GDM1 (cell line): Measurements from ENCODE around the gene ST3GAL2.
A peak's percentile ranks its signal among the peaks of the same experiment; 100 is the strongest.
"Not testable (repeated sequence)": the region's sequence is repeated elsewhere in the genome, so short reads cannot be mapped to it uniquely, and the experiment has no call there.

Experiments
- DNase-seq: peaks from one replicate; lab custom pipeline; 2025; lab: John Stamatoyannopoulos, UW

The ST3GAL2 gene

GRCh38 chr16:70386289-70386986 lies 52.5 kb downstream of the ST3GAL2 start:
- not testable (repeated sequence) for DNase-seq

- DNase-seq, result no peak
Measured at GRCh38 chr16:70383421-70383960, 55.4 kb downstream of the ST3GAL2 start.

- no peak for DNase-seq
Measured at GRCh38 chr16:70381604-70382342, 57.1 kb downstream of the ST3GAL2 start.

GRCh38 chr16:70380919-70381603 lies 57.8 kb downstream of the ST3GAL2 start:
- peak; percentile 83 for DNase-seq

- no peak for DNase-seq
Measured at GRCh38 chr16:70380248-70380918, 58.5 kb downstream of the ST3GAL2 start.

GRCh38 chr16:70378869-70379493 lies 59.9 kb downstream of the ST3GAL2 start:
- no peak for DNase-seq

- no peak for DNase-seq
Measured at GRCh38 chr16:70377782-70378181, 61.1 kb downstream of the ST3GAL2 start.

GRCh38 chr16:70375636-70376611 lies 63.0 kb downstream of the ST3GAL2 start:
- no peak for DNase-seq

GRCh38 chr16:70374213-70374612 lies 64.7 kb downstream of the ST3GAL2 start:
- no peak for DNase-seq

GRCh38 chr16:70372921-70373728 lies 65.8 kb downstream of the ST3GAL2 start:
- no peak for DNase-seq

- no peak for DNase-seq
Measured at GRCh38 chr16:70370924-70371323, 68.0 kb downstream of the ST3GAL2 start.

- not testable (repeated sequence) for DNase-seq
Measured at GRCh38 chr16:70370145-70370544, 68.8 kb downstream of the ST3GAL2 start.

GRCh38 chr16:70364399-70364798 lies 74.5 kb downstream of the ST3GAL2 start:
- no peak for DNase-seq

- DNase-seq, result no peak
Measured at GRCh38 chr16:70359552-70359951, 79.3 kb downstream of the ST3GAL2 start.

- DNase-seq, result no peak
Measured at GRCh38 chr16:70349783-70350182, 89.1 kb downstream of the ST3GAL2 start.

GRCh38 chr16:70348991-70349390 lies 89.9 kb downstream of the ST3GAL2 start:
- no peak for DNase-seq

GRCh38 chr16:70345840-70346239 lies 93.1 kb downstream of the ST3GAL2 start:
- no peak for DNase-seq

- DNase-seq, result no peak
Measured at GRCh38 chr16:70342016-70342415, 96.9 kb downstream of the ST3GAL2 start.

- no peak for DNase-seq
Measured at GRCh38 chr16:70341600-70341999, 97.3 kb downstream of the ST3GAL2 start.

GRCh38 chr16:70337814-70338213 lies 101.1 kb downstream of the ST3GAL2 start:
- DNase-seq, result no peak
